Adrenal gland (tissue), 5 donors: ENCODE data around the gene NIF3L1.

Experiments
- POLR2A ChIP-seq, 2 donors: fragments of 450-650 bp; IDR thresholded peaks; one replicate each; pipeline ENCODE4 v1.6.1; 2017; ENCODE audit warnings: antibody characterized with exemption in 2 of 2, mild to moderate bottlenecking in 2 of 2, moderate library complexity in 1 of 2
- TF ChIP-seq, protein P1 (sequence below), 6 experiments: fragments of 450-650 bp in 4 of 6; fragments of 200-600 bp in 2 of 6; sonication (generic) in 1 of 6; IDR thresholded peaks; 1 replicate in 5 of 6; 2 replicates in 1 of 6; pipeline versions ENCODE4 v1.5.1 to v1.8.0; 2016 to 2021; ENCODE audit warnings: antibody characterized with exemption in 6 of 6, mild to moderate bottlenecking in 2 of 6, moderate library complexity in 1 of 6
- donor health status: DM: no; HTN: no; CAD: no.

DNA sequence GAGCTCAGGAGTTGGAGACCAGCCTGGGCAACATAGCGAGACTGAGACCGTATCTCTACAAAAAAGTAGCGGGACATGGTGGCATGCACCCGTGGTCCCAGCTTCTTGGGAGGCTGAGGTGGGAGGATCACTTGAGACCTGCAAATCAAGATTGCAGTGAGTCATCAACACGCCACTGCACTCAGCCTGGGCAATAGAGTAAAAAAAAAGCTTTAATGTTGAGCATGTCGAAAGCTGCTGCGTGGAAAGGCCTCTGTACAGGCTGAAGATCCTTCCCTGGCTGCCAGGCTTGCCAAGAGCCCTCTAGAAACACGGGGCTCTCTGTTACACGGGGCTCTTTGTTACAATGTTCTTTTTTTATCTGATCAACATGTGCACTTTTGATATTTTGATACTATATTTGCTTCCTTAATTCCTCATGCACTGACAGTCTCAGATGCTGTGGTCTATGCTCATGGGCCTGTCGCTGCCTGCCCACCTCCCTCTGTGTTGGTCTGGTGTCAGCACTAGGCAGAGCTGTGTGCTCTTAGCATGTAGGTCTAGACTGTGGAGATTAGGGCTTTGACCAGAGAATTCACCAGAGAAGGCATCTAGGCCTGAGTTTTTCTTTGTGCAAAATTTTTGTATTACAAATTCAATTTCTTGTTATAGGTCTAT lies 43.4 kb upstream of the NIF3L1 start:
- TF ChIP-seq, protein P1, sequence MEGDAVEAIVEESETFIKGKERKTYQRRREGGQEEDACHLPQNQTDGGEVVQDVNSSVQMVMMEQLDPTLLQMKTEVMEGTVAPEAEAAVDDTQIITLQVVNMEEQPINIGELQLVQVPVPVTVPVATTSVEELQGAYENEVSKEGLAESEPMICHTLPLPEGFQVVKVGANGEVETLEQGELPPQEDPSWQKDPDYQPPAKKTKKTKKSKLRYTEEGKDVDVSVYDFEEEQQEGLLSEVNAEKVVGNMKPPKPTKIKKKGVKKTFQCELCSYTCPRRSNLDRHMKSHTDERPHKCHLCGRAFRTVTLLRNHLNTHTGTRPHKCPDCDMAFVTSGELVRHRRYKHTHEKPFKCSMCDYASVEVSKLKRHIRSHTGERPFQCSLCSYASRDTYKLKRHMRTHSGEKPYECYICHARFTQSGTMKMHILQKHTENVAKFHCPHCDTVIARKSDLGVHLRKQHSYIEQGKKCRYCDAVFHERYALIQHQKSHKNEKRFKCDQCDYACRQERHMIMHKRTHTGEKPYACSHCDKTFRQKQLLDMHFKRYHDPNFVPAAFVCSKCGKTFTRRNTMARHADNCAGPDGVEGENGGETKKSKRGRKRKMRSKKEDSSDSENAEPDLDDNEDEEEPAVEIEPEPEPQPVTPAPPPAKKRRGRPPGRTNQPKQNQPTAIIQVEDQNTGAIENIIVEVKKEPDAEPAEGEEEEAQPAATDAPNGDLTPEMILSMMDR (IDR thresholded peaks at IDR 0.05), result no peak
- no peak for TF ChIP-seq POLR2A (IDR thresholded peaks at IDR 0.05)
